ENCODE results near the gene NDST1.
A peak's percentile ranks its signal among the peaks of the same experiment; 100 is the strongest.

- peak in 5 of 6 experiments; percentile 31 to 56 (median 48) for TF ChIP-seq CTCF (IDR thresholded peaks at IDR 0.05)
- no peak for TF ChIP-seq POLR2A (IDR thresholded peaks at IDR 0.05)
- peak in 1 of 2 donors; percentile 51 for TF ChIP-seq POLR2AphosphoS5 (IDR thresholded peaks at IDR 0.05)
Measured at GRCh38 chr5:150589862-150590601, 82.1 kb downstream of the NDST1 start.
